Chondrocyte (in vitro differentiated cells): ENCODE results near the gene UBFD1. TPM values are rescaled to one million over a fixed set of nuclear protein-coding genes. Genes with fewer than 3 reads are reported as not detected.

Experiments
- DNase-seq: peaks from one replicate; pipeline ENCODE4 v3.0.0; 2021; ENCODE audit warnings: mixed read lengths, low spot score
- H3K27ac Mint-ChIP-seq: one replicate; pipeline ENCODE4 v1.8.0; 2021; ENCODE audit warnings: mild to moderate bottlenecking, moderate library complexity, mixed read lengths; ENCODE audit not compliant: unreplicated experiment
- H3K27me3 Mint-ChIP-seq: 2 replicates; pipeline ENCODE4 v1.8.0; 2021; ENCODE audit warnings: low read depth, mixed read lengths
- H3K36me3 Mint-ChIP-seq: 2 replicates; pipeline ENCODE4 v1.8.0; 2021; ENCODE audit warnings: low read depth, mixed read lengths
- H3K4me1 Mint-ChIP-seq: 2 replicates; pipeline ENCODE4 v1.8.0; 2021; ENCODE audit warnings: low read depth, mild to moderate bottlenecking, mixed read lengths
- H3K4me3 Mint-ChIP-seq: one replicate; pipeline ENCODE4 v1.8.0; 2021; ENCODE audit warnings: mild to moderate bottlenecking, moderate library complexity, mixed read lengths; ENCODE audit not compliant: unreplicated experiment
- H3K9me3 Mint-ChIP-seq: 2 replicates; pipeline ENCODE4 v1.8.0; 2021; ENCODE audit warnings: low read depth, mixed read lengths
- CTCF ChIP-seq: fragments of 200-600 bp; sonication (generic); IDR thresholded peaks from 2 replicates; pipeline ENCODE4 v1.5.0; 2021; ENCODE audit warnings: antibody characterized with exemption, mild to moderate bottlenecking, moderate library complexity
- total RNA-seq: library from RNA; stranded (reverse); gene quantifications from 3 replicates; pipeline ENCODE4 v1.2.1, GENCODE V29; 2021

The UBFD1 gene
- total RNA-seq, 1 donor from 2014 or later, result 105 TPM

- H3K4me3 Mint-ChIP-seq, result no peak overlapping the region
- no peaks in the 10 kb centered on the region for H3K9me3 Mint-ChIP-seq
- H3K4me1 Mint-ChIP-seq, result peaks cover 22% of the 10 kb centered on the region
- H3K27ac Mint-ChIP-seq, result no peak overlapping the region
- H3K27me3 Mint-ChIP-seq, result no peaks in the 10 kb centered on the region
- H3K36me3 Mint-ChIP-seq, result peaks cover 35% of the 10 kb centered on the region
- DNase-seq, result no peak
- no peak for TF ChIP-seq CTCF
Measured at GRCh38 chr16:23562505-23562904, 5.0 kb downstream of the UBFD1 start.

DNA sequence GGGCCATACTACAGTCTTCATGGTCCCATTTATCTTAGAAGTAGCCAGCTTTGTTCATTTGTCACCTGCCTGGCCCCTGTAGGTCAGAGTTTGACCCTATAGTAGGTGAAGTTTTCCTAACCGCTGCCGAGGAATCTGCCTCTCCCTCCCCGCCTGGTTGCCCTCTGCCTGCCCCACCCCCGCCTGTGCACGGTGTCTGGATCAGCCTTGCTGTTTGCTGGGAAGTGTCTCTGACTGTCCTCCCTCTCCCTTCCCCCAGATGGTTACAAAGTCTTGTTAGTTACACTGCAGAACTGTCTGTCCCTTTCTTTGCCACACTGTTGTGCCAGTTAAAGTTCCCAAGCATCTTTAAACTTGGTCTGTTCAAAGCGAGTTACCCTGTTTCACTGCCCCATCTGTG is 5.7 kb downstream of the UBFD1 start:
- peaks cover 37% of the 10 kb centered on the region for H3K36me3 Mint-ChIP-seq
- no peak overlapping the region for H3K27ac Mint-ChIP-seq
- H3K4me3 Mint-ChIP-seq, result no peak overlapping the region
- no peak for TF ChIP-seq CTCF
- no peaks in the 10 kb centered on the region for H3K27me3 Mint-ChIP-seq
- H3K4me1 Mint-ChIP-seq, result peaks cover 22% of the 10 kb centered on the region
- no peaks in the 10 kb centered on the region for H3K9me3 Mint-ChIP-seq
- no peak for DNase-seq

DNA sequence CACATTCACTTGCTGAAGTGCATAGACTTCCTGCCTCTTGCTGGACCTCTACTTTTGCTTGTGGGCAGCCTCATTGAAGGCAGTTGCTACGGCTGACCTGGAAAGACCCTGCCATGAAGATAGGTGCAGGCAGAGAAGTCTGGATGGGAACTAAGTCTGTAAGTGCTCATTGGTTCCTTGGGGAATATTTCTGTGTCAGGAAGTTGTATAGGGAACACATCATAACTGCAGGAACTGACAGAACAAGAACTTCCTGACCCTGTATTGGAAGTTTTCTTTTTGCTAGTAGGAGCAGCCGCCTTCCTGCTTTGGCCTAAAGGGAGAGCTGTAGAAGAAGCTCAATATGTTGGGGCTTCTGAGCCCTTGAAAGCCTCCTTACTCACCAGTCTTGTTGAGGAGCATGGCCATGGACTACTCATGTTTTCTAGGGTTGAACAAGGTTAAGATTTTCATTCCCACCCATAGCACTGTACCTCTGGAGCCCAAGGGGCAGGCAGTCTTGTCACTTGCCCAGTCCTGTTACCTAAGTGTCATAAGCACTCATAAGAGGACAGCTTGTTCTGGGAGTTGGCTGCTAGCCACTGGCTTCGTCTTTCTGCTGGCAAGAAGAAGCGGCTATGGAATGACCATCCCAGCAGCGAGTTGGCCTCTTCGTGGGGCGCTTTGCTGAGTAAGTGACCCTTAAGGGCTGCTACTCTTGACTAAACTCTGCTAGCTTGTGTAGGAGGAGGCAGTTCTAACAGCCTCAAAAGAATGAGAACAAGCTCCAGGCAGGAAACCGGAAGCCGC is 7.2 kb downstream of the UBFD1 start:
- no peaks in the 10 kb centered on the region for H3K9me3 Mint-ChIP-seq
- H3K4me3 Mint-ChIP-seq, result no peak overlapping the region
- peaks cover 44% of the 10 kb centered on the region for H3K36me3 Mint-ChIP-seq
- no peak for DNase-seq
- no peak overlapping the region for H3K27ac Mint-ChIP-seq
- TF ChIP-seq CTCF, result no peak
- H3K27me3 Mint-ChIP-seq, result no peaks in the 10 kb centered on the region
- H3K4me1 Mint-ChIP-seq, result peaks cover 7% of the 10 kb centered on the region

GRCh38 chr16:23566724-23567123 is 9.2 kb downstream of the UBFD1 start:
- no peak for DNase-seq
- Mint-ChIP-seq H3K36me3 (peaks cover 51% of the 10 kb centered on the region), H3K4me1 (no peaks in the 10 kb centered on the region), H3K4me3 (no peak overlapping the region), H3K9me3 (no peaks in the 10 kb centered on the region), H3K27ac (no peak overlapping the region), H3K27me3 (no peaks in the 10 kb centered on the region)
- TF ChIP-seq CTCF, result no peak

GRCh38 chr16:23567602-23568001 is 10.1 kb downstream of the UBFD1 start:
- no peak overlapping the region for H3K27ac Mint-ChIP-seq
- no peak for DNase-seq
- peaks cover 52% of the 10 kb centered on the region for H3K36me3 Mint-ChIP-seq
- H3K4me3 Mint-ChIP-seq, result no peak overlapping the region
- no peaks in the 10 kb centered on the region for H3K27me3 Mint-ChIP-seq
- H3K4me1 Mint-ChIP-seq, result no peaks in the 10 kb centered on the region
- TF ChIP-seq CTCF, result no peak
- no peaks in the 10 kb centered on the region for H3K9me3 Mint-ChIP-seq
